KBM-7 (cell line): Measurements from ENCODE around the gene IL17B.

Source experiments
- DNase-seq: peaks from one replicate; pipeline ENCODE4 v3.0.0-alpha.2; 2015
- in situ Hi-C: fragments of 300-500 bp; cut with MboI; formaldehyde crosslinking; loops from 2 replicates; pipeline ENCODE4 v1.14.3; 2020; ENCODE audit warnings: low sequenced_read_pairs, low pct_unique_long_range_greater_than_20kb, mixed read lengths

IL17B gene

GRCh38 chr5:149382517-149383220, 3.6 kb upstream of the IL17B start:
- DNase-seq = no peak
- in situ Hi-C loops = no loop called here

- in situ Hi-C loops = no loop called here
- peak; percentile 81 for DNase-seq
Observed at GRCh38 chr5:149381986-149382338, 2.9 kb upstream of the IL17B start.

GRCh38 chr5:149381261-149381985, 2.3 kb upstream of the IL17B start:
- in situ Hi-C loops = no loop called here
- DNase-seq = no peak

DNA sequence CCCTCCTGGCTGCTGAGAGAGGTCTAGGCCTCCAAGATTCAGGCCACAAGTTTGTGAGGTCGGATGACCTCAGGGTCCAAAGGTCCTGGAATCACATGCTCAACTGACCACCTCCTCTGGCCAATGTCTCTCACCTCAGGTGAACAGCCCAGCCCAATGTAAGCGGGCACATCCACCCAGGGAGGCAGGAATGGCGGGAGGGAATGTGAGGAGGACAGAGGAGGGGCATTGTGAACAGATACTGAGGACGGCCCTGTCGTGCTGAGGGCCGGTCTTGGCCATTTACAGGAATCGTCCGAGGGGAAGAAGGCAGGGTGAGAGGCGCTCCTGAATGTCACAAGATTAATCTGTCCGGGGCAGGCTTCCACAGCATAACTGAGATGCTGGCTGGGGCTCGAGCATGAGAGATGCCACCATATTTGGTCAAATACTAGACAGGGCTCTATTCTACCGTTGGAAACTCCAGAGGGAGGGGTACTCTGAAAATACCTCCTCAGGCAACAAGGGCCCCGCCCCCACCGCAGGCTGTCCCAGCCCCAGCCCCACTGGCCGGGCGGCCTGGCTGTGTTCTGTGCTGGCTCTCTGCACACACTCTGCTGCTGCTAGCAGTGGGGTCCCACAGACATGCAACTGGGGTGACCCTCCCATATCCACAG, 1.5 kb upstream of the IL17B start:
- no peak for DNase-seq
- in situ Hi-C loops = no loop called here

DNA sequence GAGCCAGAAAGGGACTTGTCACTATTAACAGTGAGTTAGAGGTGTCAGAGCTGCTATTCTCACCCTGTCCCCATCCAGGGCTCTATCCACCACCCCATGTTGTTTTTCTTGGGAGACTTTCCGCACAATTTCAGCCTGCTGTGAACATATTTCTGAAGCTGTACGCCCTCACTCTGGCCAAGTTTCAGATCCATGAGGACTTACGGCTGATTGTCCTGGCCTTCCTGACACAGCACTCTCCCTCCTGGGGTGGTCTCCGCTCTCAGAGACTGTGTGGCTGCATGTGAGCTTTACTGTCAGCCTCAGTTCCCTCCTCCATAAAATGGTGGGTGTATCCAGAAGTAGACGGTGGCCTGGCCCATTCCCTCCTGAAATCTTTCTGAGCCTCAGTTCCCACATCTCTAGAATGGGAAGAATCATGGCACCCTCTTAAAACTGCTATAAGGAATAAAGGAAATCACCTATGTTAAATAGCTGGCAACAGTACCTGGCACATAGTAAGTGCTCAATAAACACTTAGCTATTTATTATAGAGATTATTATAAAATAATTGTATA, 804 bp upstream of the IL17B start:
- in situ Hi-C loops = no loop called here

DNA sequence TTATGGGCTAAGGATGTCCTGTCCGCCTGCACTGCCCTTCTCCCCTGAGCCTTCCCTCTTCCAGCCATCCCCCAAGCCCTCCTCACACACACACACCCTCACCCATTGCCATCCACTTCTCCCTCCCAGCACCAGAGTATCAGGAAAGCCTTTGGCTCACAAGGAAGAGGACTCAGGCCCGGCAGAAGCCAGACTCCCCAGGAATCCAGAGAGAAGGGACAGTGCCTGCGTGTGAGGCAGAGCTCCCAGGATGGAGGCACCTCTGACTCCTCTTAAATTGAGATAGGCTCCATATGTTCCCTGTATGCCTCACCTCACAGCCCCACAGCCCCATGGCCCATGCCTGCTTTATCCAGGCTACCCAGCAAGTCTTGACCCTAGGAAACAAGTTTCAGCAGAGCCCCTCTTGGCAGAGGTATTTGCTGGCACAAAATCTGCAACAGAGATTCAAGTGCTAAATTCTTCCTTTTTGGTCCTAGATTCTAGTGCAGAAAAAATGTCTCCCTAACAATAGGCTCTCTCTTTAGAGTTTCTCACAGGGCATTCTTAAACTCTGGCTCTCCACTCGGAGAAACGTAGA, 761 bp downstream of the IL17B start:
- DNase-seq = no peak
- in situ Hi-C loops = no loop called here

More for the DNA sequence above, 804 bp upstream of the IL17B start:
- DNase-seq = no peak

DNA sequence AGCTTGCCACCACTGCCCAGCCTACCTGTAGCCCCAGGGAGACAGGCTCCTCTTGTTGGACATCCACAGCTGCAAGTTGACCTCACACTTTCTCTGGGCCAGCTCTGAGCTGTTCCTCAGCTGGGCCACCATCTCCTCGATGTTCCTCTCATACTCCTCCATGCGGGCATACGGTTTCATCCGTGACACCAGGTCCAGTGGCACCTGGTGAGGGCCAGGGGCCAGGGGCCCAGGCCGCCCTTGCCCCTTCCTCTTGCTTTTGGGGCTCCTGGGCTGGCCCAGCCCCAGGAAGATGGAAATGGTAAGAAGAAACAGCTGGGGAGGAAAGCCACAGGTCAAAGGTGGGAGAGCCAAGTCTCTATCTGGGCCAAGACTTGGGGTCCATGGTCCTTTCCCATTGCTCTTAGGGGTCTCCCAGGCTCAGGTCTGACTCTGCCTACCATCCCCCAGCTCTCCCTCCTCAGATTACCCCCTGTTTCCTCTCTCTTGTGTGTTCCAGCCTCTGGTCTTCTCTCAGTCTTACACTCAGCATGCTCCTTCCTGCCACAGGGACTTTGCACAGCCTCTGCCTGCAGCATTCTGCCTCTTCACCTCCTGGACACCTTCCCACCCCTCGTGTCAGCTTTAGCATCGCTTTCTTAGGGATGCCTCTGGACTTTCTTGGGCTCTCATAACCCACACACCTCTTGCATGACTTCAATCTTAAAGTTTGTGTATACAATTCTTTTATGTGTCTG, 2.2 kb downstream of the IL17B start:
- in situ Hi-C loops = no loop called here

GRCh38 chr5:149376104-149376503, 3.0 kb downstream of the IL17B start:
- DNase-seq = no peak
- in situ Hi-C loops = no loop called here

More for the DNA sequence above, 2.2 kb downstream of the IL17B start:
- no peak for DNase-seq

DNA sequence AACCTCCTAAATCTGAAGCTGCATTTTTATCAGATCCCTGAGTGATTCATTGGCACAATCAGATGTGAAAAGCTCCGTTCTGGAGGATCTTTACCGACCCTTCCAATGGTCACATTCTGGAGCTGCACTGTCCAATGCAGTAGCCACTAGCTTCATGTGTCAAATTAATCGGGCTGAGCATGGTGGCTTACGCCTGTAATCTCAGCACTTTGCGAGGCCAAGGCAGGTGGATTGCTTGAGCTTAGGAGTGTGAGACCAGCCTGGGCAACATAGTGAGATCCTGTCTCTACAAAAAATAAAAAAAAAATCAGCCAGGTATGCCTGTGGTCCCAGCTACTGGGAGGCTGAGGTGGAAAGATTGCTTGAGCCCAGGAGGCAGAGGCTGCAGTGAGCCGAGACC, 3.7 kb downstream of the IL17B start:
- no peak for DNase-seq
- in situ Hi-C loops = no loop called here

DNA sequence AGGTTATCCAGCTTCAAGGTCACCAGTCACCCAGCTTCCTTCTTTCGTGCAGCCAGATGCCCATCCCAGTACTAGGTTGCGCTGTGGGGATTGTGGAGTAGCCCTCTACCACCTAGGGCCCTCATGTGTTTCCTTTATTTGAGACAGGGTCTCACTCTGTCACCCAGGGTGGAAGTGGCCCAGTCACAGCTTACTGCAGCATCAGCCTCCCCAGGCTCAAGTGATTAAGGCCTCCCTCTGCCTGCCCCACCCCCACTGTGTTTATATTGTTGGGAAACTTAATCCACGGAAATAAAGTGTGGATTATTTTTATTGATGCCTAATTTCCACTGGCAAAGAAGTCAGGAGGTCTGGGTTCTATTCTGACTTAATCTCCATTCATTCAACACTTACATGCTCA, 4.3 kb downstream of the IL17B start:
- no peak for DNase-seq
- in situ Hi-C loops = no loop called here

DNA sequence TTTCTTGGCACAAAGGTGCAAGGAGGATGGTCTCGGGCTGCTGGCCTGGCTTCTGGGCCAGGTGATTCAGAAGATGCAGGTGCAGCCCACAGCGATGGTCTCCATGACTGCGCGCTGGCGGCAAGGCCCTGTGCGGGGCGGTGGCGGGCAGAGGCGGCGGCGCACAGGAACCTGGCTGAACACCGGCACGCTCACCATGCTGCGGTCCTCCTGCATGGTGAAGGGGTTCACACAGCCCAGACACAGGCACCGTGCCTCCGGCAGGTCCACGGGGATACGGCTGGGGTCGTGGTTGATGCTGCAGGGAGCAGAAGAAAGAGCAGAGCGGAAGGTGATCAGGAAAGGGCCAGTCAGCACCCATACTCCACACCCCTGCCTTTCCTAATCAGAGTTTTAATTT, 4.8 kb downstream of the IL17B start:
- DNase-seq = no peak
- in situ Hi-C loops = no loop called here

GRCh38 chr5:149372932-149373331, 6.2 kb downstream of the IL17B start:
- in situ Hi-C loops = no loop called here

GRCh38 chr5:149372076-149372795, 6.9 kb downstream of the IL17B start:
- in situ Hi-C loops = no loop called here
- DNase-seq = no peak

More at GRCh38 chr5:149372932-149373331, 6.2 kb downstream of the IL17B start:
- no peak for DNase-seq

- peak; percentile 77 for DNase-seq
- in situ Hi-C loops = no loop called here
Observed at GRCh38 chr5:149371296-149371962, 7.7 kb downstream of the IL17B start.

DNA sequence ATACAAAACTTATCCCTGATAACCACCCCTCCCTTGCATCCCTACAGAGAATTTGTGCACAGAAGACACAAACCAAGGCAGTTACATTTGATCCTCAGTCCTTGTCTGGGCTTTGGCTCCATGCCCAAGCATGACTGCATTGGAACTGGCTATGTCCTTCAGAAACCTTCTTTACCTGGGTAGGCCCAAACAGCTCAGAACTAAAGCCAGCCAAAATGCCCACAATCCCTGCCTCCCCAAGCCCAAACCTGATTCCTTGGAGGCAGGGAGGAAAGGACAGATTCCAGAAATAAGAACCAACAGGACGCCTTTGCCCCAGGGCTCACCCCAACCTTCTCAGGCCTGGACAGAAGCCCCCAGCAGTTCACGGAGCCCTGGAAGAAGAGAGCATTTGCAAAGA, 8.2 kb downstream of the IL17B start:
- DNase-seq = no peak
- in situ Hi-C loops = no loop called here

DNA sequence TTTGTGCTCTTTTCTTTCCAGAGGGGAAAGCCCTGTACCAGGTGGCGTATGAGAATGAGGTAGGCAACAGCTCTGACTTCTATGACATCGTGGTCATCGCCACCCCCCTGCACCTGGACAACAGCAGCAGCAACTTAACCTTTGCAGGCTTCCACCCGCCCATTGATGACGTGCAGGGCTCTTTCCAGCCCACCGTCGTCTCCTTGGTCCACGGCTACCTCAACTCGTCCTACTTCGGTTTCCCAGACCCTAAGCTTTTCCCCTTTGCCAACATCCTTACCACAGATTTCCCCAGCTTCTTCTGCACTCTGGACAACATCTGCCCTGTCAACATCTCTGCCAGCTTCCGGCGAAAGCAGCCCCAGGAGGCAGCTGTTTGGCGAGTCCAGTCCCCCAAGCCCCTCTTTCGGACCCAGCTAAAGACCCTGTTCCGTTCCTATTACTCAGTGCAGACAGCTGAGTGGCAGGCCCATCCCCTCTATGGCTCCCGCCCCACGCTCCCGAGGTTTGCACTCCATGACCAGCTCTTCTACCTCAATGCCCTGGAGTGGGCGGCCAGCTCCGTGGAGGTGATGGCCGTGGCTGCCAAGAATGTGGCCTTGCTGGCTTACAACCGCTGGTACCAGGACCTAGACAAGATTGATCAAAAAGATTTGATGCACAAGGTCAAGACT, 11.0 kb downstream of the IL17B start:
- DNase-seq = no peak
- in situ Hi-C loops = no loop called here

DNA sequence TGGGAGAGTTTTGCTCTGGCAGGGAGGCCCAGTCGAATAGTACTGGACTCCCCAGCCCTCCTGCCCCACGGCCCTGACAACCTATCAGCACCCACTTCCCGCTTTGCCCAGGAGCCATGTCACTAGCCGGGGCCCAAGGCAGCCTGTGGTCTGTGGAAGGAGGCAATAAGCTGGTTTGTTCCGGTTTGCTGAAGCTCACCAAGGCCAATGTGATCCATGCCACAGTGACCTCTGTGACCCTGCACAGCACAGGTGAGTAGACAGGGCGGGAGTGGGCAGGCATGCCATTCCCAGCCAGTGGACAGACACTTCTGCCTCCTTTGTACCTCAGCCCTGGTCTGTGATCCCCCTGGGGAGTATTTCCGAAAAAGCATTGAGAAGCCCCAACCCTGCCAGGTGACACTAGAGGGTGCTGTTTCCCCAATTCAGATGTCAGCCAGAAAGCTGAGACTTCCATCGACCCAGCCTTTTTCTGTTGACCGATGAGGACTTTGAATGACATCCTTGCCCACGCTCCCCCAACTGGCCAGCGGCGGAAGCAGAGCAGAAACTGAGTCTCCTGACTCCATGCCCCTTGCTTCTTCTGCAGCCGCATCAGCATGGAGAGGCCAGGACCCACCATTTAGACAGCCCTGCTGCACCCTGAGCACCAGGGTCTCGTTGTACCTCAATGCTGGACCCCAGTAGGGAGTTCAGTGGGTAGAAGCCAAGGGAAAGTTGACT, 11.7 kb downstream of the IL17B start:
- in situ Hi-C loops = no loop called here
- DNase-seq = peak; percentile 69
